ENCODE results near the gene USP43. TPM values are rescaled to one million over a fixed set of nuclear protein-coding genes. Genes with fewer than 3 reads are reported as not detected.

USP43 gene
- total and polyA plus RNA-seq, 10 of the 15 experiments (the other 5 are each of a cell fraction or from before 2014, with no cell fraction given) = 0.94 TPM; not detected in 9

- no peaks in the 10 kb centered on the region; a peak in 2 of 4 replicates for H3K27me3 ChIP-seq (replicated peaks in 1 of 2; ENCODE audit: control insufficient read depth in 2 of 2, insufficient read depth in 2 of 2, low read length in 1 of 2)
- POLR2A ChIA-PET = interaction anchor here (0.6 kb wide), 1 partner anchor 157 kb away, joined by 3 read pairs; no protein-coding TSS in a partner anchor
- CTCF ChIA-PET = interaction anchor here (2.0 kb wide), 1 partner anchor 42 kb away, joined by 5 read pairs; no protein-coding TSS in a partner anchor
- FAIRE-seq (no peak), DNase-seq (ENCODE audit: low read depth, low spot score) (no peak), ATAC-seq (no peak)
- RAD21 ChIA-PET (ENCODE audit: unreplicated experiment) = no interaction called here
- H3K27ac ChIP-seq (ENCODE audit: control insufficient read depth, insufficient read depth) = no peak overlapping the region
- TF ChIP-seq TCF12 (IDR thresholded peaks at IDR 0.05; ENCODE audit: low read depth, low read length) = no peak
- no peak for TF ChIP-seq PKNOX1 (IDR thresholded peaks at IDR 0.05)
- no peak for TF ChIP-seq CREB1 (IDR thresholded peaks at IDR 0.05; ENCODE audit: low read depth)
- no peak for TF ChIP-seq CHD2 (IDR thresholded peaks at IDR 0.05; ENCODE audit: borderline replicate concordance, low read depth, low read length)
- no peak for TF ChIP-seq SIN3A (IDR thresholded peaks at IDR 0.05; ENCODE audit: low read depth, low read length)
- TF ChIP-seq ZBTB11 (CRISPR knock-in tag; IDR thresholded peaks at IDR 0.05) = no peak
- no peak for TF ChIP-seq SIX5 (IDR thresholded peaks at IDR 0.05; ENCODE audit: low read depth, low read length, severe bottlenecking)
- no peak for TF ChIP-seq SREBF2 (IDR thresholded peaks at IDR 0.05; ENCODE audit: low read length)
- no peak for TF ChIP-seq POLR2A (IDR thresholded peaks at IDR 0.05; ENCODE audit: low read depth, low read length)
- no peak for TF ChIP-seq SMAD1 (IDR thresholded peaks at IDR 0.05; ENCODE audit: low read depth, partially characterized antibody)
- no peak for TF ChIP-seq PAX8 (IDR thresholded peaks at IDR 0.05)
- TF ChIP-seq EZH2 (IDR thresholded peaks at IDR 0.05; ENCODE audit: borderline replicate concordance, control insufficient read depth, low read depth, low read length) = no peak
- no peak for TF ChIP-seq CEBPZ (IDR thresholded peaks at IDR 0.05; ENCODE audit: low read depth, low read length)
- TF ChIP-seq ZSCAN29 (IDR thresholded peaks at IDR 0.05) = no peak
- TF ChIP-seq BMI1 (IDR thresholded peaks at IDR 0.05; ENCODE audit: borderline replicate concordance) = no peak
- H3K36me3 ChIP-seq (ENCODE audit: control insufficient read depth in 2 of 2, insufficient read depth in 2 of 2, low read length in 1 of 2) = no peaks in the 10 kb centered on the region
- no peak overlapping the region for H3K9ac ChIP-seq (ENCODE audit: control insufficient read depth, insufficient read depth, low read length)
- H3K4me3 ChIP-seq = no peak overlapping the region
- H2AFZ ChIP-seq (ENCODE audit: control insufficient read depth, low read depth, low read length) = no peak overlapping the region
- intact Hi-C loops (cut with micrococcal nuclease; ENCODE audit: unreplicated experiment) (no loop called here), in situ Hi-C loops (cut with MboI) (no loop called here)
- BruUV-seq (replicated peaks) = no TSS peak
- H3K4me2 ChIP-seq (ENCODE audit: control insufficient read depth, insufficient read depth) = no peak overlapping the region
- SMC1A ChIA-PET (ENCODE audit: uncharacterized antibody, unreplicated experiment) = interaction anchor here (1.4 kb wide), 1 partner anchor 42 kb away, joined by 3 read pairs; no protein-coding TSS in a partner anchor
- no peaks in the 10 kb centered on the region for H3K79me2 ChIP-seq (ENCODE audit: control insufficient read depth, insufficient read depth, low read length)
- H3K9me3 ChIP-seq (replicated peaks; ENCODE audit: control insufficient read depth, insufficient read depth, low read length) = no peaks in the 10 kb centered on the region
- no peaks in the 10 kb centered on the region for H3K4me1 ChIP-seq (ENCODE audit: control insufficient read depth, insufficient read depth, low read length)
- WGBS (ENCODE audit: insufficient coverage, insufficient replicate concordance, low lambda C conversion rate, missing lambda C conversion rate) = 9% methylated on average over 6 of the region's 6 CpGs
- no peaks in the 10 kb centered on the region for H4K20me1 ChIP-seq (ENCODE audit: control insufficient read depth, insufficient read depth)
Observed at GRCh38 chr17:9726291-9726690, 81.0 kb downstream of the USP43 start.
